22Rv1 (cell line): Measurements from ENCODE around the gene SLC25A21.

ENCODE experiments used
- ZFX ChIP-seq: fragments of 450-650 bp; IDR thresholded peaks from 2 replicates; pipeline ENCODE4 v1.6.1; 2017; ENCODE audit warnings: antibody characterized with exemption, borderline replicate concordance
- TF ChIP-seq, protein P1 (sequence below): fragments of 450-650 bp; IDR thresholded peaks from 2 replicates; pipeline ENCODE4 v1.5.1; 2017; ENCODE audit warnings: mild to moderate bottlenecking

GRCh38 chr14:37045340-37046061 is 126.9 kb downstream of the SLC25A21 start:
- TF ChIP-seq, protein P1, sequence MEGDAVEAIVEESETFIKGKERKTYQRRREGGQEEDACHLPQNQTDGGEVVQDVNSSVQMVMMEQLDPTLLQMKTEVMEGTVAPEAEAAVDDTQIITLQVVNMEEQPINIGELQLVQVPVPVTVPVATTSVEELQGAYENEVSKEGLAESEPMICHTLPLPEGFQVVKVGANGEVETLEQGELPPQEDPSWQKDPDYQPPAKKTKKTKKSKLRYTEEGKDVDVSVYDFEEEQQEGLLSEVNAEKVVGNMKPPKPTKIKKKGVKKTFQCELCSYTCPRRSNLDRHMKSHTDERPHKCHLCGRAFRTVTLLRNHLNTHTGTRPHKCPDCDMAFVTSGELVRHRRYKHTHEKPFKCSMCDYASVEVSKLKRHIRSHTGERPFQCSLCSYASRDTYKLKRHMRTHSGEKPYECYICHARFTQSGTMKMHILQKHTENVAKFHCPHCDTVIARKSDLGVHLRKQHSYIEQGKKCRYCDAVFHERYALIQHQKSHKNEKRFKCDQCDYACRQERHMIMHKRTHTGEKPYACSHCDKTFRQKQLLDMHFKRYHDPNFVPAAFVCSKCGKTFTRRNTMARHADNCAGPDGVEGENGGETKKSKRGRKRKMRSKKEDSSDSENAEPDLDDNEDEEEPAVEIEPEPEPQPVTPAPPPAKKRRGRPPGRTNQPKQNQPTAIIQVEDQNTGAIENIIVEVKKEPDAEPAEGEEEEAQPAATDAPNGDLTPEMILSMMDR = no peak
- no peak for TF ChIP-seq ZFX
